IMR-90 (cell line): ENCODE data around the gene ATP5F1B. TPM values are rescaled to one million over a fixed set of nuclear protein-coding genes. Genes with fewer than 3 reads are reported as not detected.

Source experiments
- ATAC-seq: fragments of 200-7000 bp; cut with Tn5 transposase; 2 replicates; pipeline ENCODE4 v1.9.1; 2020; ENCODE audit warnings: low read depth, mild to moderate bottlenecking, moderate library complexity
- BruUV-seq: library from RNA; stranded (reverse); fragments of 400-500 nt; replicated peaks from 2 replicates; lab custom pipeline; 2021; lab: Mats Ljungman, UMichigan
- CTCF ChIA-PET: fragments of 300-600 bp; formaldehyde crosslinking; extraction: SDS; loops from one replicate; lab custom pipeline; 2021; ENCODE audit warnings: antibody characterized with exemption; lab: Yijun Ruan, JAX
- POLR2A ChIA-PET: fragments of 300-600 bp; sonication (Branson Sonifier 250); formaldehyde crosslinking; loops from one replicate; lab custom pipeline; 2022; ENCODE audit warnings: antibody characterized with exemption; ENCODE audit not compliant: unreplicated experiment; lab: Charles Lee
- DNase-seq: peaks from one replicate; pipeline ENCODE4 v3.0.0; 2013
- H2AFZ ChIP-seq: replicated peaks from 2 replicates; pipeline ENCODE3; 2013; ENCODE audit warnings: low read length, mild to moderate bottlenecking; ENCODE audit not compliant: poor library complexity
- H2AK5ac ChIP-seq: 2 replicates; pipeline ENCODE4 v1.6.1; 2013; ENCODE audit warnings: low read depth, low read length, inconsistent platforms
- H2AK9ac ChIP-seq: replicated peaks from 2 replicates; pipeline ENCODE3; 2013; ENCODE audit warnings: mild to moderate bottlenecking, low read depth, low read length, moderate library complexity; ENCODE audit not compliant: poor library complexity
- H2BK120ac ChIP-seq: 2 replicates; pipeline ENCODE4 v1.6.1; 2013; ENCODE audit warnings: low read depth, low read length, inconsistent platforms
- H2BK15ac ChIP-seq: 3 replicates; pipeline ENCODE4 v1.6.1; 2013; ENCODE audit warnings: low read depth, low read length, inconsistent platforms
- H2BK20ac ChIP-seq: 2 replicates; pipeline ENCODE4 v1.6.1; 2013; ENCODE audit warnings: low read depth, mild to moderate bottlenecking, inconsistent platforms, low read length, moderate library complexity
- H2BK5ac ChIP-seq: 2 replicates; pipeline ENCODE4 v1.6.1; 2013; ENCODE audit warnings: mild to moderate bottlenecking, low read depth, low read length, inconsistent platforms; ENCODE audit not compliant: poor library complexity, severe bottlenecking
- H3K14ac ChIP-seq: replicated peaks from 2 replicates; pipeline ENCODE4 v1.6.1; 2013; ENCODE audit warnings: low read depth, low read length, inconsistent platforms
- H3K18ac ChIP-seq: 2 replicates; pipeline ENCODE4 v1.6.1; 2013; ENCODE audit warnings: low read depth, low read length, control low read depth
- H3K23ac ChIP-seq: 2 replicates; pipeline ENCODE4 v1.6.1; 2013; ENCODE audit warnings: low read depth, low read length, inconsistent platforms
- H3K27ac ChIP-seq: 2 replicates; pipeline ENCODE4 v1.5.1; 2013; ENCODE audit warnings: mild to moderate bottlenecking, control low read depth, low read length; ENCODE audit not compliant: insufficient read depth
- H3K27me3 ChIP-seq: 2 replicates; pipeline ENCODE4 v1.6.1; 2013; ENCODE audit warnings: low read length; ENCODE audit not compliant: control insufficient read depth, insufficient read depth
- H3K36me3 ChIP-seq: 2 replicates; pipeline ENCODE4 v1.6.1; 2013; ENCODE audit warnings: low read length, mixed read lengths; ENCODE audit not compliant: control insufficient read depth, insufficient read depth
- H3K4ac ChIP-seq: 2 replicates; pipeline ENCODE4 v1.6.1; 2013; ENCODE audit warnings: low read depth, low read length, inconsistent platforms
- H3K4me1 ChIP-seq: 2 replicates; pipeline ENCODE4 v1.6.1; 2013; ENCODE audit warnings: low read length, mixed read lengths; ENCODE audit not compliant: control insufficient read depth, insufficient read depth
- H3K4me2 ChIP-seq: 2 replicates; pipeline ENCODE4 v1.6.1; 2013; ENCODE audit warnings: low read depth, mild to moderate bottlenecking, control low read depth, low read length, moderate library complexity
- H3K4me3 ChIP-seq: 2 replicates; pipeline ENCODE4 v1.5.1; 2013; ENCODE audit warnings: low read depth, mild to moderate bottlenecking, control low read depth, low read length, moderate library complexity; ENCODE audit not compliant: insufficient read depth
- H3K56ac ChIP-seq: 2 replicates; pipeline ENCODE4 v1.6.1; 2013; ENCODE audit warnings: low read length, inconsistent platforms; ENCODE audit not compliant: insufficient read depth; ENCODE audit errors: extremely low read depth
- H3K79me1 ChIP-seq, 2 experiments: 2 replicates each; pipeline ENCODE4 v1.6.1; 2013; ENCODE audit warnings: low read length in 2 of 2, inconsistent platforms in 1 of 2, low read depth in 1 of 2
- H3K9ac ChIP-seq: 2 replicates; pipeline ENCODE4 v1.6.1; 2013; ENCODE audit warnings: low read depth, low read length, control low read depth
- H3K9me1 ChIP-seq: 2 replicates; pipeline ENCODE4 v1.6.1; 2013; ENCODE audit warnings: low read length, inconsistent platforms; ENCODE audit not compliant: insufficient read depth
- H3K9me3 ChIP-seq: 2 replicates; pipeline ENCODE4 v1.6.1; 2013; ENCODE audit warnings: low read length; ENCODE audit not compliant: control insufficient read depth, insufficient read depth
- H4K20me1 ChIP-seq: 2 replicates; pipeline ENCODE4 v1.6.1; 2013; ENCODE audit warnings: low read length, inconsistent platforms; ENCODE audit not compliant: insufficient read depth
- H4K5ac ChIP-seq: 2 replicates; pipeline ENCODE4 v1.6.1; 2013; ENCODE audit warnings: mild to moderate bottlenecking, low read depth, low read length, control low read depth
- H4K8ac ChIP-seq, 2 experiments: 2 replicates each; pipeline ENCODE4 v1.6.1; 2013; ENCODE audit warnings: low read depth in 2 of 2, low read length in 2 of 2, control low read depth in 1 of 2, inconsistent platforms in 1 of 2
- H4K91ac ChIP-seq: 2 replicates; pipeline ENCODE4 v1.6.1; 2013; ENCODE audit warnings: low read depth, low read length, inconsistent platforms; ENCODE audit not compliant: insufficient read depth
- MAFK ChIP-seq: IDR thresholded peaks from 2 replicates; pipeline ENCODE4 v1.6.1; 2012; ENCODE audit warnings: low read depth, low read length, improper control_type of control experiment
- RFX5 ChIP-seq: IDR thresholded peaks from 2 replicates; pipeline ENCODE4 v1.8.0; 2012; ENCODE audit warnings: low read depth, mild to moderate bottlenecking, low read length, moderate library complexity
- USF2 ChIP-seq: fragments of 150-350 bp; IDR thresholded peaks from 2 replicates; pipeline ENCODE4 v1.6.1; 2017; ENCODE audit warnings: mild to moderate bottlenecking, antibody characterized with exemption, low read length, low read depth
- WGBS, 2 experiments: methylation state at CpG; one replicate each; pipeline versions ENCODE4 v1.1.5 to v1.1.7; 2013; ENCODE audit warnings: missing lambda C conversion rate in 2 of 2; ENCODE audit not compliant: insufficient read length in 1 of 2; ENCODE audit errors: extremely low coverage in 2 of 2; 5-methylcytosine and 5-hydroxymethylcytosine counted together
- dilution Hi-C: fragments of 300-500 bp; cut with HindIII; formaldehyde crosslinking; loops from one replicate; pipeline ENCODE4 v1.14.3; 2018; ENCODE audit warnings: low sequenced_read_pairs; ENCODE audit not compliant: unreplicated experiment
- in situ Hi-C: fragments of 300-500 bp; cut with MboI; formaldehyde crosslinking; loops from 3 replicates; pipeline ENCODE4 v1.14.3; 2019; ENCODE audit warnings: low sequenced_read_pairs, inconsistent platforms, mixed read lengths
- intact Hi-C: fragments of 100-400 bp; cut with micrococcal nuclease; formaldehyde crosslinking; loops from 2 replicates; pipeline ENCODE4 v1.10.0; 2022
- polyA plus RNA-seq, 3 experiments: library from polyadenylated mRNA; depleted of rRNA; stranded (reverse); fragments of >200 nt; gene quantifications; 2 replicates each; pipeline ENCODE4 v1.2.3, GENCODE V29; 2012; ENCODE audit warnings: low replicate concordance in 1 of 3
- total RNA-seq: library from RNA; depleted of rRNA; stranded (reverse); fragments of >200 nt; gene quantifications from 2 replicates; pipeline ENCODE4 v1.2.3, GENCODE V29; 2012

ATP5F1B gene
- total and polyA plus RNA-seq, 2 of the 4 experiments (the other 2 are of a cell fraction) = 812 to 915 TPM

GRCh38 chr12:56668197-56668457 lies 22.3 kb upstream of the ATP5F1B start:
- no peak for DNase-seq
- BruUV-seq = no TSS peak
- dilution Hi-C loops = no loop called here
- ATAC-seq = no peak
- H2BK120ac ChIP-seq = no peak overlapping the region
- no peak overlapping the region for H3K27ac ChIP-seq
- no peak overlapping the region for H3K9ac ChIP-seq
- no peak overlapping the region for H2BK15ac ChIP-seq
- no peak overlapping the region for H3K18ac ChIP-seq
- peaks cover 26 to 45% of the 10 kb centered on the region in 2 experiments for H3K79me1 ChIP-seq
- H3K27me3 ChIP-seq = no peaks in the 10 kb centered on the region
- no peak overlapping the region for H3K23ac ChIP-seq
- no CpG with 5 or more reads among the region's 2 CpGs for WGBS, 2 experiments
- no peak overlapping the region for H2AFZ ChIP-seq
- no peaks in the 10 kb centered on the region for H3K9me3 ChIP-seq
- H4K91ac ChIP-seq = no peak overlapping the region
- peaks cover 24% of the 10 kb centered on the region for H4K20me1 ChIP-seq
- H3K56ac ChIP-seq = no peak overlapping the region
- no peak overlapping the region for H3K4ac ChIP-seq
- H2BK20ac ChIP-seq = no peak overlapping the region
- no peak overlapping the region for H3K4me3 ChIP-seq
- intact Hi-C loops = no loop called here
- H3K36me3 ChIP-seq = peaks cover 39% of the 10 kb centered on the region
- no peak overlapping the region for H4K5ac ChIP-seq
- H3K4me2 ChIP-seq = no peak overlapping the region
- no peak overlapping the region for H2AK5ac ChIP-seq
- peaks cover 3% of the 10 kb centered on the region; the same call in 1 of the 2 replicates for H3K4me1 ChIP-seq
- H4K8ac ChIP-seq = no peak overlapping the region
- H2AK9ac ChIP-seq = no peak overlapping the region
- TF ChIP-seq MAFK = no peak
- TF ChIP-seq USF2 = no peak
- TF ChIP-seq RFX5 = no peak
- ChIA-PET POLR2A (no interaction called here), CTCF (no interaction called here)
- H3K14ac ChIP-seq = no peak overlapping the region
- in situ Hi-C loops = no loop called here
- H2BK5ac ChIP-seq = no peak overlapping the region
- peaks cover 3% of the 10 kb centered on the region; the same call in 1 of the 2 replicates for H3K9me1 ChIP-seq
